ENCODE results near the gene WDR93. TPM values are rescaled to one million over a fixed set of nuclear protein-coding genes. Genes with fewer than 3 reads are reported as not detected.
A peak's percentile ranks its signal among the peaks of the same experiment; 100 is the strongest.

The WDR93 gene
- polyA plus RNA-seq, 2 of the 4 experiments (the other 2 are of a cell fraction) = 0.10 to 0.26 TPM

- TF ChIP-seq SREBF2 (IDR thresholded peaks at IDR 0.05) (no peak), HOXB5 (CRISPR knock-in tag; IDR thresholded peaks at IDR 0.05) (0 out of 2 replicates have a peak, but pooled peaks have one; percentile 51)
Observed at GRCh38 chr15:89654847-89655805, 35.5 kb upstream of the WDR93 start, which contains the start of gene KIF7 (continued).

- CTCF ChIA-PET = interaction anchor here (0.7 to 10.6 kb wide), 4 partner anchors 9 to 17 kb away, joined by 3 to 126 read pairs (median 4); no protein-coding TSS in a partner anchor
- Histone ChIP-seq H3K4me2 (no peak overlapping the region; the same call in 2 of the 3 replicates), H3K4me1 (peaks cover 4% of the 10 kb centered on the region; the same call in 1 of the 3 replicates), H3K9me3 (no peaks in the 10 kb centered on the region), H3K4me3 (no peak overlapping the region), H3K27ac (no peak overlapping the region)
- POLR2A ChIA-PET = interaction anchor here (0.8 kb wide), 1 partner anchor 9 kb away, joined by 4 read pairs; no protein-coding TSS in a partner anchor
- WGBS (ENCODE audit: missing lambda C conversion rate) = 66% methylated on average over 7 of the region's 7 CpGs
- TF ChIP-seq REST (IDR thresholded peaks at IDR 0.05) = no peak
- no peak for TF ChIP-seq ATOH8 (CRISPR knock-in tag; IDR thresholded peaks at IDR 0.05; ENCODE audit: low read depth)
- no peak for TF ChIP-seq ZNF302 (CRISPR knock-in tag; IDR thresholded peaks at IDR 0.05)
- no peak for TF ChIP-seq ELK1 (IDR thresholded peaks at IDR 0.05; ENCODE audit: low read depth, low read length)
- no peak for TF ChIP-seq RFX5 (IDR thresholded peaks at IDR 0.05)
- no peak for TF ChIP-seq JUNB (IDR thresholded peaks at IDR 0.05)
- TF ChIP-seq MAZ (IDR thresholded peaks at IDR 0.05; ENCODE audit: borderline replicate concordance, low read depth, low read length) = no peak
- TF ChIP-seq MAX (IDR thresholded peaks at IDR 0.05) = no peak
- no peak for TF ChIP-seq HDAC2 (IDR thresholded peaks at IDR 0.05)
- no peak for TF ChIP-seq SREBF2 (IDR thresholded peaks at IDR 0.05)
- TF ChIP-seq PBX3 (IDR thresholded peaks at IDR 0.05) = no peak
- TF ChIP-seq BCL3 (IDR thresholded peaks at IDR 0.05) = no peak
- TF ChIP-seq HOXB13 (CRISPR knock-in tag; IDR thresholded peaks at IDR 0.05; ENCODE audit: low read depth) = no peak
- ATAC-seq = no peak
- no peak for FAIRE-seq
- no peak for DNase-seq (ENCODE audit: low read depth in 1 of 2, low spot score in 1 of 2)
Observed at GRCh38 chr15:89656116-89656815, 34.3 kb upstream of the WDR93 start.

Data from A549 (cell line).